ENCODE results near the gene EMX1.

DNA sequence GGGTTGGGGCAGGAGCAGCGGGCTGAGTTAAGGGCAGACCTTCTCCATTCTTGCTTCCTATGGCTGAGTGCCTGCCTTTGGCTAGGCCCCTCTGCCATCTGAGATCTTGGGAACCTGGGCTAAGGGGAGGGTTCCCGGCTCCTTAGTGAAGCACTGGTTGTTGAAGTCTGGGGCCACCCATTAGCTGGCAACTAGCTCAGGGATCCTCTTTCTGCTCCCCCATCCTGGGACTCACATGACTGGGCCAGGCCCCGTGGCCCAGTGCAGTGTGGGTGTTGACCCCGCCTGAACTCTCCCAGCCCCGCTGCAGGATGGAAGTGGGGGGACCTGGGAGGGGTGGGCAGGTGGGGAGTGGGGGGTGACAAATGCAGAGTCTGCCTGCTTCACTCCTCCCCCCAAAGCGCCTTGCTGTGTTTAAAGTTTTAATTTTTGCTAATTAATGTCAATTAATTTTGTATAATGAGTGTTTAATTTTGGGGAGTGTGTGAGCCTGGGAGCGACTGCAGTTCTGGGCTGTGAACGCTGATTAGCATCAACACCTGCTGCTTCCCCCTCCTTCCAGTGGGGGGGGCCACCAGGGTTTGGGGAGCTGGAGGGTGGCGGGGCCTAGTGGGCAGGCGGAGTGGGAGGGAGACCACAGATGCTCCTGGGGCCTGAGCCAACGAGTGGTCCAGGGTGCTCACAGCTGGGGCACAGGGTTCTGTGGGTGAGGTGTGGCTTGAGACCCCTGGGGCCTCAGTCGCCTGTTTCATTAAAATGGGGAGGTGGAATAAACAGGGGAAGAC is 55.2 kb downstream of the EMX1 start:
- TF ChIP-seq, protein P1, sequence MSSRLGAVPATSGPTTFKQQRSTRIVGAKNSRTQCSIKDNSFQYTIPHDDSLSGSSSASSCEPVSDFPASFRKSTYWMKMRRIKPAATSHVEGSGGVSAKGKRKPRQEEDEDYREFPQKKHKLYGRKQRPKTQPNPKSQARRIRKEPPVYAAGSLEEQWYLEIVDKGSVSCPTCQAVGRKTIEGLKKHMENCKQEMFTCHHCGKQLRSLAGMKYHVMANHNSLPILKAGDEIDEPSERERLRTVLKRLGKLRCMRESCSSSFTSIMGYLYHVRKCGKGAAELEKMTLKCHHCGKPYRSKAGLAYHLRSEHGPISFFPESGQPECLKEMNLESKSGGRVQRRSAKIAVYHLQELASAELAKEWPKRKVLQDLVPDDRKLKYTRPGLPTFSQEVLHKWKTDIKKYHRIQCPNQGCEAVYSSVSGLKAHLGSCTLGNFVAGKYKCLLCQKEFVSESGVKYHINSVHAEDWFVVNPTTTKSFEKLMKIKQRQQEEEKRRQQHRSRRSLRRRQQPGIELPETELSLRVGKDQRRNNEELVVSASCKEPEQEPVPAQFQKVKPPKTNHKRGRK (CRISPR knock-in tag; IDR thresholded peaks at IDR 0.05), result no peak
- TF ChIP-seq, protein P2, sequence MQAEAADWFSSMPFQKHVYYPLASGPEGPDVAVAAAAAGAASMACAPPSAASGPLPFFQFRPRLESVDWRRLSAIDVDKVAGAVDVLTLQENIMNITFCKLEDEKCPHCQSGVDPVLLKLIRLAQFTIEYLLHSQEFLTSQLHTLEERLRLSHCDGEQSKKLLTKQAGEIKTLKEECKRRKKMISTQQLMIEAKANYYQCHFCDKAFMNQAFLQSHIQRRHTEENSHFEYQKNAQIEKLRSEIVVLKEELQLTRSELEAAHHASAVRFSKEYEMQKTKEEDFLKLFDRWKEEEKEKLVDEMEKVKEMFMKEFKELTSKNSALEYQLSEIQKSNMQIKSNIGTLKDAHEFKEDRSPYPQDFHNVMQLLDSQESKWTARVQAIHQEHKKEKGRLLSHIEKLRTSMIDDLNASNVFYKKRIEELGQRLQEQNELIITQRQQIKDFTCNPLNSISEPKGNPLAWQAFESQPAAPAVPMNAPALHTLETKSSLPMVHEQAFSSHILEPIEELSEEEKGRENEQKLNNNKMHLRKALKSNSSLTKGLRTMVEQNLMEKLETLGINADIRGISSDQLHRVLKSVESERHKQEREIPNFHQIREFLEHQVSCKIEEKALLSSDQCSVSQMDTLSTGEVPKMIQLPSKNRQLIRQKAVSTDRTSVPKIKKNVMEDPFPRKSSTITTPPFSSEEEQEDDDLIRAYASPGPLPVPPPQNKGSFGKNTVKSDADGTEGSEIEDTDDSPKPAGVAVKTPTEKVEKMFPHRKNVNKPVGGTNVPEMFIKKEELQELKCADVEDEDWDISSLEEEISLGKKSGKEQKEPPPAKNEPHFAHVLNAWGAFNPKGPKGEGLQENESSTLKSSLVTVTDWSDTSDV (CRISPR knock-in tag; IDR thresholded peaks at IDR 0.05), result no peak
- no peak for TF ChIP-seq ZNF615 (CRISPR knock-in tag; IDR thresholded peaks at IDR 0.05; ENCODE audit: borderline replicate concordance)
- TF ChIP-seq CREB1 (IDR thresholded peaks at IDR 0.05), result no peak
- no peak for TF ChIP-seq CREB1 (CRISPR knock-in tag; IDR thresholded peaks at IDR 0.05)
- TF ChIP-seq, protein P3, sequence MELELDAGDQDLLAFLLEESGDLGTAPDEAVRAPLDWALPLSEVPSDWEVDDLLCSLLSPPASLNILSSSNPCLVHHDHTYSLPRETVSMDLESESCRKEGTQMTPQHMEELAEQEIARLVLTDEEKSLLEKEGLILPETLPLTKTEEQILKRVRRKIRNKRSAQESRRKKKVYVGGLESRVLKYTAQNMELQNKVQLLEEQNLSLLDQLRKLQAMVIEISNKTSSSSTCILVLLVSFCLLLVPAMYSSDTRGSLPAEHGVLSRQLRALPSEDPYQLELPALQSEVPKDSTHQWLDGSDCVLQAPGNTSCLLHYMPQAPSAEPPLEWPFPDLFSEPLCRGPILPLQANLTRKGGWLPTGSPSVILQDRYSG (CRISPR knock-in tag; IDR thresholded peaks at IDR 0.05), result no peak
- TF ChIP-seq POLR2A (IDR thresholded peaks at IDR 0.05; ENCODE audit: insufficient read depth in 1 of 2, low read depth in 2 of 2, low read length in 2 of 2), result no peak
- TF ChIP-seq TAF15 (IDR thresholded peaks at IDR 0.05; ENCODE audit: low read depth, low read length, poor library complexity, severe bottlenecking), result no peak
- no peak for TF ChIP-seq ZNF124 (CRISPR knock-in tag; IDR thresholded peaks at IDR 0.05)
- TF ChIP-seq SMC3 (IDR thresholded peaks at IDR 0.05; ENCODE audit: low read length), result no peak

Measured in HepG2 (cell line).